Sciatic nerve (tissue), 2 donors: ENCODE data around the gene CLEC16A. TPM values are rescaled to one million over a fixed set of nuclear protein-coding genes. Genes with fewer than 3 reads are reported as not detected.

Source experiments
- ATAC-seq: fragments of 200-7000 bp; cut with Tn5 transposase; one replicate; pipeline ENCODE4 v1.9.1; 2020; ENCODE audit warnings: mild to moderate bottlenecking, moderate library complexity
- DNase-seq: peaks from one replicate; pipeline ENCODE4 v3.0.0-alpha.2; 2020; ENCODE audit warnings: low spot score
- intact Hi-C: fragments of 100-400 bp; cut with DNase I; formaldehyde crosslinking; loops from one replicate; pipeline ENCODE4 v1.14.2; 2022
- total RNA-seq: library from RNA; stranded (reverse); fragmentation: NEBNext Ultra II Directional; extraction: Animal tissue kit (Norgen Biotek cat#: 25700); gene quantifications from one replicate; pipeline ENCODE4 v1.2.1, GENCODE V29; 2021
- donor health status: DM: no; HTN: no; CAD: no.
- donor health status: DM: no; HTN: no; CAD: no.

The CLEC16A gene
- total RNA-seq, 1 donor from 2014 or later = 39.4 TPM

- no peak for DNase-seq
- ATAC-seq = no peak
- intact Hi-C loops = no loop called here
Measured at GRCh38 chr16:10999300-10999699, 54.9 kb downstream of the CLEC16A start.

GRCh38 chr16:11001611-11002010 lies 57.2 kb downstream of the CLEC16A start:
- ATAC-seq (no peak), DNase-seq (no peak)
- intact Hi-C loops = no loop called here

DNA sequence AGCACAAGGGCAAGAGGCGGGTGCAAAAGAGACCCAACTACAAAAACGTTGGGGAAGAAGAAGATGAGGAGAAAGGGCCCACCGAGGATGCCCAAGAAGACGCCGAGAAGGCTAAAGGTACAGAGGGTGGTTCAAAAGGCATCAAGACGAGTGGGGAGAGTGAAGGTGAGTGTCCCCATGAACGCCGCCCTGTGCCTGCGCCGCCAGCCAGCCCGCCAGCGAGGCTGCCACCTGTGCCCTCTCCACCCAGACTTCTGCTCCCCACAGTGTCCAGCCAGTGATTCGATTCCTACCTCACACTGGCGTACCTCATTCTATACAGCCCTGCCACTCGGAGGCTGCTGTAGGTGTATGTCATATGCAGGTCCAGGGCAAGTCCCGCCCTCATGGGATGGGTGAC lies 58.8 kb downstream of the CLEC16A start:
- intact Hi-C loops = no loop called here
- ATAC-seq (no peak), DNase-seq (no peak)

DNA sequence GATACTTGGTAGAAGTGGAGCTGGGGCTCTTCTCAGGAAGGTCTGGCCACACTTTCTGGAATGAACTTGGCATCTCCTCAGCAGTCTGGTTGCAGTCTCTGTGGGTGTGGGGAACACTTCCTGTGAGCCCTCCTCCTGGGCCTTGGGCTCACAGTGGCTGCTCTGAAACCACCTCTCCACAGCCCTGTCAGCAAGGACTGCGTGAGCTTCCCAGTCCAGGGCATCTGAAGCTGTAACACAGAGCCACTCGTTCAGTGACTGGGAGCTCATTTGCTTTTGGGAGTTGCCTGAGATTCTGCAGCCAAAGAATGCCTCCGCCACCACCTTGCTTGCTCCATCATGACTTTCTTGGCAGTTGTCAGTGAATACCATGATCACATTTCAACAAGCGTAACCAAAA lies 60.0 kb downstream of the CLEC16A start:
- intact Hi-C loops = no loop called here
- no peak for ATAC-seq

GRCh38 chr16:11004973-11005610 lies 60.7 kb downstream of the CLEC16A start:
- intact Hi-C loops = no loop called here
- no peak for DNase-seq
- ATAC-seq = no peak

More for the DNA sequence above, 60.0 kb downstream of the CLEC16A start:
- no peak for DNase-seq

GRCh38 chr16:11005611-11005975 lies 61.2 kb downstream of the CLEC16A start:
- intact Hi-C loops = no loop called here
- DNase-seq (no peak), ATAC-seq (no peak)

DNA sequence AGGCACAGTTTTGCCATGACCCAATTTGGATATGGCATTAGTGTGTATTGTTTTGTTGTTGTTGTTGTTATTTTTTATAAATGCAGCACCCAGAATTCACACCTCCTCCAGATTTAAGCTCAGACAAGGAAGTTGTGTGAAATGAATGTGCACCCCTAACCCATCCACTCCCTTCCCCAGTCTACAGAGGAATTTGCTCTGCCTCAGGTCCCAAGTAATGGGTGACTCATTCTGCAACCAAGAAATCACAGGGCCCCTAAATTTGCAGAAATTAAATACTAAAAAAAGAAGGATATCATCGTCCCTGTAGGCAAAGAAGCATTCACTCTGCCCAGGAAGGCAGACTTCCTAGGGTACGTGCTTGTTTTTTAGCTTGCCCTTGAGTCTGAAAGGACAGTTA lies 62.3 kb downstream of the CLEC16A start:
- DNase-seq = no peak
- no peak for ATAC-seq
- intact Hi-C loops = no loop called here

DNA sequence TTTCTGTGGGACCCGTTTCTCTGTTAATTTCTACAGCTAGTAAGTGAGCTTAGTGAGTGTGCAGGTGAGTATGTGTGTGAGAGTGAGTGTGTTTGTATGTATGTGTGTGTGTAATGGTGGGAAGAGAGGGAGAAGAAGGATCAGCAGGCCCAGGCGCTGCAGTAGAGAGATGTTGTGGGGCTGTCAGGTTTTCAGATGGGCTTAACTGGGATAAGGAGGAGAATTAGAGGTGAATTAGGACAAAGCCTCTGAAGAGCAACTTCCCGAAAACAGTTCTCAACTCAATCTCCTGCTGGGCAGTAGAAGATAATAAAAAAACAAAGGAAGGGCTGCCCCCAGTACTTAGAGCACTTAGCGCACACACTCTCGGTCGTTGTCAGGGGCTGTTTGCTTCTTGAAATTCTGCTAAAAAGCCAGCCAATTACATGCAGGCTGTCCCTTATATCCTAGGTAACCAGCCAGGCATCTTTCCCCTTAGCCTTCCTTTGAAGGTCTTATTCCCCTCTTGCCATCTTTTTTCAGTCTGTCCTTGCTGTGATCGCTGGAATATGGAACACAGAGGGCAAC lies 63.4 kb downstream of the CLEC16A start:
- intact Hi-C loops = no loop called here
- ATAC-seq (no peak), DNase-seq (no peak)

GRCh38 chr16:11009027-11009755 lies 64.8 kb downstream of the CLEC16A start:
- ATAC-seq = no peak
- intact Hi-C loops = no loop called here
- DNase-seq = no peak

DNA sequence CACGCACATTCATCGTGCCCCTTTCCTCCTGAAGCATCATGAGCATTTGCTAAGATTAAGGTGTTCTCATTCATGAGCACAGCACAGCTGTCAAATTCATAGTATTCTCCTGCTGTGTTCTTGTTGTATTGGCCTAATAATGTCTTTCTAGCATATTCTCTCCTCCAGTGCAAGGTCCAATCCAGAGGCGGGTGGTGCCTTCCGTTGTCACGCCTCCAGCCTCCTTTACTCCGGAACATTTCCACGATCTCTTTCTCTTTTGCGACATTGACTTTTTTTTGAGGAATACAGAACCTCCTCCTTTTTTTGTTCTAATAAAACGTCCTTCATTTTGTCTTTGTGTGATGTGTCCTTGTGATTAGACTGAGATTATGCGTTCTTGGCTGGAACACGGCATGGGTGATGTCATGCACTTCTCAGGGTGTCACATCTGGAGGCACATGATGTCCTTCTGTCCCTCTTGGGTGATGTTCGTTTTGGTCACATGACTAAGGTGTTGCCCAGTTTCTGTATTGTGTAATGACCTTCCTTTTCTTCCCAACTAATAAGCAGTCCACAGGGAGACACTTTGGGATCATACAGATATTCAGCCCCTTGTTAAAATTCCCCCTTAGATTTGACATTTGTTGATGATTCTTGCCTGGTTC lies 66.3 kb downstream of the CLEC16A start:
- intact Hi-C loops = no loop called here
- DNase-seq (no peak), ATAC-seq (peak; percentile 80)

DNA sequence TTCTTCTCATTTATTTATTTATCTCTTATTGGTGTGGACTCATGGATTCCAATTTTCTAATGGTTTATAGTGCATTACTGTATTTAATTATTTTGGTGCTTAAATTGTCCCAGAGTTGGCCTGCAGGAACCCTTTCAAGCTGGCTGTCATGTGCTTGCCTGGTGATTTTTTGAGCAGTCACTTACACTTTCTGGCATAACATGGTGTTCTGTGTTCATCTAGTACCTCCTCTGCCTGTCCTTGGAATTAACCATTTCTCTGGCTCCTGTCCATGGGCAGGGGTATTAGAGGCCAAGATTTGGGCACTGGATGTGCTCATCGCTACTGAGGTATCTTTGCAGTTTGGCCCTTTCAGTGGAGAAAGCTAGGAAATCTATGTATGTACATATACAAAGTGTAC lies 67.0 kb downstream of the CLEC16A start:
- intact Hi-C loops = no loop called here
- DNase-seq = no peak
- ATAC-seq = no peak

- intact Hi-C loops = no loop called here
- ATAC-seq (no peak), DNase-seq (no peak)
Measured at GRCh38 chr16:11012841-11013240, 68.5 kb downstream of the CLEC16A start.

DNA sequence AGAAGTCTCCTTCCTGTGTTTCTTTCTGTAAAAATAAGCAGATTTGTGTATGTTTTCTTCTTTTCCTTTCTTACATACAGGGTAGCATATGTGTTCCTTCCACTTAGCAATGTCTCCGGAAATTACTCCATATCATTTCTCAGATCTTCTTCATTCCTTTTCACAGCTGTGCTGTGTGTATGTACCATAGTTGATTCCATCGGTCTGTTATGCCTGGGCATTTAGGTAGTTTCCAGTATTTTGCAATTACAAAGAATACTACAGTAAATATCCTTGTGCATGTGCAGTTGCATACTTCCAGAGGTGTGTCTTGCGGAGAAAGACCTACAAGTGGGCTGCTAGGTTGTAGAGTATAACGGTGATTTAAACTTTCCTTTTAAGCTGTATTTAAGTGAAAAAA lies 69.8 kb downstream of the CLEC16A start:
- DNase-seq (no peak), ATAC-seq (no peak)
- intact Hi-C loops = no loop called here

GRCh38 chr16:11015076-11015475 lies 70.7 kb downstream of the CLEC16A start:
- ATAC-seq = no peak
- intact Hi-C loops = no loop called here
- no peak for DNase-seq

- ATAC-seq = no peak
- no peak for DNase-seq
- intact Hi-C loops = no loop called here
Measured at GRCh38 chr16:11015607-11016006, 71.2 kb downstream of the CLEC16A start.

DNA sequence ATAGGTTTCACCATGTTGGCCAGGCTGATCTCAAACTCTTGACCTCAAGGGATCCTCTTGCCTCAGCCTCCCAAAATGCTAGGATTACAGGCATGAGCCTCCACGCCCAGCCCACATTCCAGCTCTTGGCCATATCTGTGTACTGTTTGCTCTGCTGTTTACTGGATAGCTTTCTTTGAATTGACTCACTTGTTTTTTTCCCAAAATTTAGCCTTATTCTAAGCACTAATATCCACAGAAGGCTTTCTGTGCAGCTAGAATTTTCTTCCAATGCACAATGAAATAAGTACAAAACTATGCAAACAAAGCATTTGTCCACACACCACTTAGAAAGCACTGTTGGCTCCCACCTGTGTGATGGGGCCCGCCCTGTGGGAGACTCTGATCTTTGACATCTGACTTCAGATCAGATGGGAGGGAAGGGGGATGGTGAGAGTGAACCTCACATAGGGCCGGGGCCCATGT lies 72.2 kb downstream of the CLEC16A start:
- intact Hi-C loops = no loop called here
- no peak for DNase-seq
- ATAC-seq = no peak

- intact Hi-C loops = no loop called here
- ATAC-seq = no peak
- DNase-seq = no peak
Measured at GRCh38 chr16:11016993-11017392, 72.6 kb downstream of the CLEC16A start.

DNA sequence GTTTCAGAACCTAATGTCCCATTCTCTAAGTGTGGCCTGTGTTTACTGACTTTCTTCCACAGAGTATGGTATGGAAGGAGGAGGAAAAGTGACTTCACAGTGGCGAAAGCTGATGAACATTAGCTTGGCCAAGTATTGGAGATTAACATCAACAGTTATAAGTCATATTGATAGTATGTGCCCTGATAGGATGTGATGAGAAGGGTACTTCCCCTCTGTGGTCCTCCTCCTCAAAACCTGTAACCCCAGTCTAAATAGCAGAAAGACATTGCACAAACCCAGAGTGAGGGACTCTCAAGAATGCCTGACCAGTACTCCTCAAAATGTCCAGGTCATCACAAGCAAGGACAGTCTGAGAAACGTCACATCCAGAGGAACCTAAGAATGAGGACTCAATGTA lies 73.1 kb downstream of the CLEC16A start:
- ATAC-seq = no peak
- DNase-seq = no peak
- intact Hi-C loops = no loop called here

GRCh38 chr16:11020388-11020787 lies 76.0 kb downstream of the CLEC16A start:
- DNase-seq (no peak), ATAC-seq (peak; percentile 59)
- intact Hi-C loops = no loop called here
